Uterus (tissue), 4 donors: ENCODE data around the gene HOMER2. TPM values are rescaled to one million over a fixed set of nuclear protein-coding genes. Genes with fewer than 3 reads are reported as not detected.

Experiments
- DNase-seq, 2 donors: peaks; one replicate each; pipeline ENCODE4 v3.0.0-alpha.2; 2019 to 2020
- H3K27ac ChIP-seq, 2 donors: fragments of 200-600 bp; sonication (generic); 1 replicate in 1 of 2; 2 replicates in 1 of 2; pipeline ENCODE4 v1.5.1; 2016 to 2018
- H3K27me3 ChIP-seq, 2 donors: fragments of 200-600 bp; sonication (generic); one replicate each; pipeline ENCODE4 v1.5.1; 2018 to 2019; ENCODE audit warnings: control low read depth in 1 of 2
- H3K36me3 ChIP-seq, 2 donors: fragments of 200-600 bp; sonication (generic); one replicate each; pipeline ENCODE4 v1.5.1; 2019; ENCODE audit warnings: control low read depth in 1 of 2
- H3K4me1 ChIP-seq, 2 donors: fragments of 200-600 bp; sonication (generic); one replicate each; pipeline ENCODE4 v1.5.1; 2018 to 2019; ENCODE audit warnings: control low read depth in 1 of 2
- H3K4me3 ChIP-seq, 2 donors: fragments of 200-600 bp; sonication (generic); 1 replicate in 1 of 2; 2 replicates in 1 of 2; pipeline ENCODE4 v1.5.1; 2018 to 2019; ENCODE audit warnings: mild to moderate bottlenecking in 1 of 2
- H3K9me3 ChIP-seq, 2 donors: fragments of 200-600 bp; sonication (generic); one replicate each; pipeline ENCODE4 v1.5.1; 2019; ENCODE audit warnings: control low read depth in 1 of 2
- CTCF ChIP-seq, 4 experiments: fragments of 200-600 bp in 2 of 4; fragments of 450-650 bp in 2 of 4; sonication (generic) in 2 of 4; IDR thresholded peaks; one replicate each; pipeline ENCODE4 v1.5.1; 2016 to 2019; ENCODE audit warnings: antibody characterized with exemption in 4 of 4, mild to moderate bottlenecking in 2 of 4, moderate library complexity in 1 of 4
- POLR2A ChIP-seq, 2 donors: fragments of 450-650 bp; IDR thresholded peaks; one replicate each; pipeline ENCODE4 v1.6.1; 2016; ENCODE audit warnings: antibody characterized with exemption in 2 of 2, mild to moderate bottlenecking in 1 of 2, moderate library complexity in 1 of 2
- intact Hi-C: fragments of 100-400 bp; cut with DNase I; formaldehyde crosslinking; loops from one replicate; pipeline ENCODE4 v1.15.1; 2023; ENCODE audit warnings: low total_unique reads
- total RNA-seq, 4 donors: library from RNA; depleted of rRNA in 3 of 4; stranded (reverse); fragments of >200 nt in 3 of 4; gene quantifications; one replicate each; pipeline versions ENCODE4 v1.1.0 to v1.2.4, GENCODE V29; 2014 to 2023
- donor health status: DM: yes; HTN: yes; CAD: no.

HOMER2 gene
- total RNA-seq, 4 donors from 2014 or later, result 5.1 to 50.0 (median 10.6) TPM

GRCh38 chr15:82958638-82959037, 6.1 kb upstream of the HOMER2 start:
- no peak for DNase-seq
- H3K27ac ChIP-seq, result no peak overlapping the region
- intact Hi-C loops, result no loop called here
- H3K9me3 ChIP-seq, result no peaks in the 10 kb centered on the region
- no peaks in the 10 kb centered on the region for H3K36me3 ChIP-seq
- TF ChIP-seq CTCF (IDR thresholded peaks at IDR 0.05), result no peak
- no peaks in the 10 kb centered on the region for H3K27me3 ChIP-seq
- H3K4me1 ChIP-seq, result no peaks in the 10 kb centered on the region
- H3K4me3 ChIP-seq, result no peak overlapping the region

DNA sequence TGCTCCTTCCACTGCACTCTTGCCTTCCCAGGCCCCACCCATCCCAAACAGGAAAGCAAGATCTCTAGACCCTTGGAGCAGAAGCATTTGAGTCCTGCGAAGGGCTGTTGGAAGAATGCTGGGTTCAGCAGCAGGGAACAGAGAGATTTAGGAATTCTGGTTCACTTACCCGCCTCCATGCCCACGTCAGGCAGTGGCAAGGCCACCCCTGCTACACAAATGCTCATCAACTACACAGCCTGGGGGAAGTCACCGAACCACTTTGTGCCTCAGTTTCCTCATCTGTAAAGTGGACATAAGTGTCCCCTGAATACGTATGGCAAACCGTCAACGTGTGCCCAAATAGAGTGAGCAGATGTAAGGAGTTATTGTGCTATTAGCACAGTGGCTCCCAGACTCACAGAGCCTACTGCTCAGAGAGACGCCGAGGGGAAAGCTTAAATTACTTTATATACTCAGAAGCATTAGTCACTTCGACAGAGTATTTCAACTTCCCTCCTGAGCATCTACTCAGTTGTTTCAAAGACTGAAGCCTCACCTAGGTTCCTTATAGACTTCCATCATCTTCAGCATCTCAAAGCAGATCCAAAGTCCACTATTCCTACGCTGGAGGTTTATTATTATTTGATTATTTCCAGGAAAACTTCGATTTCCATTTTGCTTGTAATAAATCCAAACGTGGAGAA, 905 bp downstream of the HOMER2 start:
- Histone ChIP-seq H3K4me1 (no peaks in the 10 kb centered on the region), H3K36me3 (no peaks in the 10 kb centered on the region), H3K4me3 (peak overlapping the region in 1 of 2 donors; percentile 36), H3K27me3 (peaks cover 0 to 4% of the 10 kb centered on the region in 2 donors), H3K27ac (no peak overlapping the region), H3K9me3 (no peaks in the 10 kb centered on the region)
- intact Hi-C loops, result no loop called here
- TF ChIP-seq CTCF (IDR thresholded peaks at IDR 0.05) (no peak), POLR2A (IDR thresholded peaks at IDR 0.05) (no peak)
- no peak for DNase-seq

- DNase-seq, result no peak
- TF ChIP-seq CTCF (IDR thresholded peaks at IDR 0.05), result no peak
- no peak for TF ChIP-seq POLR2A (IDR thresholded peaks at IDR 0.05)
- intact Hi-C loops, result no loop called here
Observed at GRCh38 chr15:82950746-82951370, 1.7 kb downstream of the HOMER2 start.

GRCh38 chr15:82950295-82950694, 2.2 kb downstream of the HOMER2 start:
- Histone ChIP-seq H3K27ac (no peak overlapping the region), H3K36me3 (no peaks in the 10 kb centered on the region), H3K4me3 (no peak overlapping the region), H3K4me1 (no peaks in the 10 kb centered on the region), H3K27me3 (peaks cover 0 to 4% of the 10 kb centered on the region in 2 donors), H3K9me3 (no peaks in the 10 kb centered on the region)
- TF ChIP-seq POLR2A (IDR thresholded peaks at IDR 0.05) (no peak), CTCF (IDR thresholded peaks at IDR 0.05) (no peak)
- intact Hi-C loops, result no loop called here
- no peak for DNase-seq

More at GRCh38 chr15:82950746-82951370, 1.7 kb downstream of the HOMER2 start:
- H3K27me3 ChIP-seq, result peaks cover 0 to 4% of the 10 kb centered on the region in 2 donors
- no peaks in the 10 kb centered on the region for H3K36me3 ChIP-seq
- H3K4me3 ChIP-seq, result no peak overlapping the region
- H3K9me3 ChIP-seq, result no peaks in the 10 kb centered on the region
- H3K27ac ChIP-seq, result no peak overlapping the region
- H3K4me1 ChIP-seq, result no peaks in the 10 kb centered on the region

- intact Hi-C loops, result no loop called here
- no peaks in the 10 kb centered on the region for H3K36me3 ChIP-seq
- H3K9me3 ChIP-seq, result no peaks in the 10 kb centered on the region
- no peak for DNase-seq
- H3K27ac ChIP-seq, result no peak overlapping the region
- H3K27me3 ChIP-seq, result peaks cover 0 to 2% of the 10 kb centered on the region in 2 donors
- no peak overlapping the region for H3K4me3 ChIP-seq
- no peaks in the 10 kb centered on the region for H3K4me1 ChIP-seq
- no peak for TF ChIP-seq CTCF (IDR thresholded peaks at IDR 0.05)
- TF ChIP-seq POLR2A (IDR thresholded peaks at IDR 0.05), result no peak
Observed at GRCh38 chr15:82946155-82946701, 6.3 kb downstream of the HOMER2 start.
